DMS153 treated with DMSO at 0.1 percent for 48 hours (cell line): ENCODE data around the gene CITED1.

Experiments used
- DNase-seq: peaks from one replicate; lab custom pipeline; 2025; ENCODE audit not compliant: unreplicated experiment; lab: John Stamatoyannopoulos, UW

CITED1 gene

GRCh38 chrX:72271091-72271788 lies 34.5 kb downstream of the CITED1 start:
- DNase-seq, result no peak

GRCh38 chrX:72270316-72270866 lies 35.3 kb downstream of the CITED1 start:
- no peak for DNase-seq

GRCh38 chrX:72269671-72270251 lies 36.0 kb downstream of the CITED1 start:
- DNase-seq, result no peak

GRCh38 chrX:72268597-72269365 lies 36.9 kb downstream of the CITED1 start:
- no peak for DNase-seq

- no peak for DNase-seq
Measured at GRCh38 chrX:72265263-72265662, 40.5 kb downstream of the CITED1 start.

- no peak for DNase-seq
Measured at GRCh38 chrX:72262077-72262476, 43.6 kb downstream of the CITED1 start.

- DNase-seq, result no peak
Measured at GRCh38 chrX:72260448-72260847, 45.3 kb downstream of the CITED1 start.

GRCh38 chrX:72258174-72258573 lies 47.5 kb downstream of the CITED1 start:
- no peak for DNase-seq

- DNase-seq, result no peak
Measured at GRCh38 chrX:72255864-72256263, 49.9 kb downstream of the CITED1 start.

GRCh38 chrX:72255445-72255844 lies 50.3 kb downstream of the CITED1 start:
- peak; percentile 20 for DNase-seq

GRCh38 chrX:72254816-72255215 lies 50.9 kb downstream of the CITED1 start:
- no peak for DNase-seq

GRCh38 chrX:72253686-72254085 lies 52.0 kb downstream of the CITED1 start:
- DNase-seq, result no peak
